Tibial nerve (tissue), 4 donors: ENCODE results near the gene MAGI1. TPM values are rescaled to one million over a fixed set of nuclear protein-coding genes. Genes with fewer than 3 reads are reported as not detected.

Experiments
- DNase-seq, 2 donors: peaks; one replicate each; pipeline ENCODE4 v3.0.0-alpha.2; 2019; ENCODE audit warnings: low spot score in 2 of 2
- H3K27ac ChIP-seq, 4 donors: fragments of 200-600 bp; sonication (generic) in 3 of 4; one replicate each; pipeline ENCODE4 v1.5.1; 2017 to 2019; ENCODE audit warnings: mild to moderate bottlenecking in 1 of 4
- H3K27me3 ChIP-seq, 2 donors: fragments of 200-600 bp; sonication (generic) in 1 of 2; one replicate each; pipeline versions ENCODE4 v1.5.1 to v1.6.0; 2017 to 2019
- H3K36me3 ChIP-seq, 3 donors: fragments of 200-600 bp; sonication (generic); one replicate each; pipeline ENCODE4 v1.5.1; 2018 to 2019
- H3K4me1 ChIP-seq, 4 donors: fragments of 200-600 bp; sonication (generic) in 3 of 4; one replicate each; pipeline ENCODE4 v1.5.1; 2017 to 2019
- H3K4me3 ChIP-seq, 4 donors: fragments of 200-600 bp; sonication (generic) in 3 of 4; one replicate each; pipeline ENCODE4 v1.5.1; 2017 to 2019; ENCODE audit warnings: mild to moderate bottlenecking in 1 of 4, moderate library complexity in 1 of 4
- H3K9me3 ChIP-seq, 4 donors: fragments of 200-600 bp; sonication (generic) in 3 of 4; one replicate each; pipeline ENCODE4 v1.5.1; 2017 to 2019
- CTCF ChIP-seq, 5 experiments: fragments of 200-600 bp in 3 of 5; fragments of 450-650 bp in 2 of 5; sonication (generic) in 3 of 5; IDR thresholded peaks; one replicate each; pipeline ENCODE4 v1.5.1; 2016 to 2019; ENCODE audit warnings: antibody characterized with exemption in 5 of 5, mild to moderate bottlenecking in 3 of 5, moderate library complexity in 2 of 5
- EP300 ChIP-seq, 2 donors: sonication (generic); formaldehyde crosslinking; IDR thresholded peaks; one replicate each; pipeline ENCODE4 v1.6.1; 2017; ENCODE audit warnings: antibody characterized with exemption in 2 of 2, mild to moderate bottlenecking in 1 of 2
- POLR2A ChIP-seq, 2 donors: fragments of 450-650 bp; IDR thresholded peaks; one replicate each; pipeline ENCODE4 v1.6.1; 2017; ENCODE audit warnings: antibody characterized with exemption in 2 of 2, mild to moderate bottlenecking in 2 of 2, moderate library complexity in 2 of 2
- WGBS, 2 donors: methylation state at CpG; one replicate each; pipeline ENCODE4 v1.1.5; 2018; 5-methylcytosine and 5-hydroxymethylcytosine counted together
- total RNA-seq, 4 donors: library from RNA; depleted of rRNA; stranded (reverse); fragments of >200 nt; gene quantifications; one replicate each; pipeline ENCODE4 v1.1.0, GENCODE V29; 2016

Gene MAGI1
- total RNA-seq, 4 donors from 2014 or later: 30.6 to 52.8 (median 36.1) TPM

- Histone ChIP-seq H3K27me3 (no peaks in the 10 kb centered on the region), H3K27ac (no peak overlapping the region), H3K9me3 (no peaks in the 10 kb centered on the region), H3K4me1 (no peaks in the 10 kb centered on the region), H3K36me3 (peaks cover 0 to 14% (median 0%) of the 10 kb centered on the region in 3 donors), H3K4me3 (no peak overlapping the region)
- no peak for DNase-seq
- TF ChIP-seq EP300 (IDR thresholded peaks at IDR 0.05) (no peak), POLR2A (IDR thresholded peaks at IDR 0.05) (no peak), CTCF (IDR thresholded peaks at IDR 0.05) (no peak)
- 84 to 88% methylated on average over 3 of the region's 3 CpGs for WGBS, 2 donors
These were observed 566.2 kb downstream of the MAGI1 start for GRCh38 chr3:65472501-65472900.

- Histone ChIP-seq H3K27me3 (no peaks in the 10 kb centered on the region), H3K9me3 (no peaks in the 10 kb centered on the region), H3K36me3 (peaks cover 0 to 1% (median 0%) of the 10 kb centered on the region in 3 donors), H3K4me3 (no peak overlapping the region), H3K4me1 (no peaks in the 10 kb centered on the region), H3K27ac (no peak overlapping the region)
- WGBS, 2 donors: 71 to 85% methylated on average over 5 of the region's 5 CpGs
- no peak for TF ChIP-seq EP300 (IDR thresholded peaks at IDR 0.05)
- no peak for TF ChIP-seq POLR2A (IDR thresholded peaks at IDR 0.05)
- no peak for TF ChIP-seq CTCF (IDR thresholded peaks at IDR 0.05)
- no peak for DNase-seq
These were observed 572.3 kb downstream of the MAGI1 start for GRCh38 chr3:65466300-65466988.

GRCh38 chr3:65449841-65450428 is 588.8 kb downstream of the MAGI1 start:
- no peak overlapping the region for H3K27ac ChIP-seq
- 92 to 93% methylated on average over 6 of the region's 6 CpGs for WGBS, 2 donors
- no peaks in the 10 kb centered on the region for H3K27me3 ChIP-seq
- no peak for TF ChIP-seq CTCF (IDR thresholded peaks at IDR 0.05)
- TF ChIP-seq POLR2A (IDR thresholded peaks at IDR 0.05): no peak
- TF ChIP-seq EP300 (IDR thresholded peaks at IDR 0.05): no peak
- no peak overlapping the region for H3K4me3 ChIP-seq
- peaks cover 0 to 6% (median 0%) of the 10 kb centered on the region in 3 donors for H3K36me3 ChIP-seq
- H3K9me3 ChIP-seq: no peaks in the 10 kb centered on the region
- H3K4me1 ChIP-seq: peaks cover 0 to 3% (median 0%) of the 10 kb centered on the region in 4 donors
- DNase-seq: no peak

GRCh38 chr3:65448120-65448519 is 590.6 kb downstream of the MAGI1 start:
- no peaks in the 10 kb centered on the region for H3K9me3 ChIP-seq
- TF ChIP-seq CTCF (IDR thresholded peaks at IDR 0.05): no peak
- no peak for TF ChIP-seq POLR2A (IDR thresholded peaks at IDR 0.05)
- no peak for TF ChIP-seq EP300 (IDR thresholded peaks at IDR 0.05)
- peaks cover 0 to 6% (median 0%) of the 10 kb centered on the region in 3 donors for H3K36me3 ChIP-seq
- H3K27ac ChIP-seq: no peak overlapping the region
- no peaks in the 10 kb centered on the region for H3K4me1 ChIP-seq
- WGBS, 2 donors: 83 to 86% methylated on average over 3 of the region's 3 CpGs
- no peak for DNase-seq
- no peaks in the 10 kb centered on the region for H3K27me3 ChIP-seq
- H3K4me3 ChIP-seq: no peak overlapping the region

GRCh38 chr3:65445573-65446169 is 593.0 kb downstream of the MAGI1 start:
- 76 to 83% methylated on average over 4 of the region's 4 CpGs for WGBS, 2 donors
- no peak overlapping the region for H3K4me3 ChIP-seq
- peaks cover 0 to 6% (median 0%) of the 10 kb centered on the region in 3 donors for H3K36me3 ChIP-seq
- no peaks in the 10 kb centered on the region for H3K27me3 ChIP-seq
- no peak overlapping the region for H3K27ac ChIP-seq
- DNase-seq: no peak
- H3K9me3 ChIP-seq: no peaks in the 10 kb centered on the region
- H3K4me1 ChIP-seq: no peaks in the 10 kb centered on the region
- no peak for TF ChIP-seq POLR2A (IDR thresholded peaks at IDR 0.05)
- no peak for TF ChIP-seq CTCF (IDR thresholded peaks at IDR 0.05)
- no peak for TF ChIP-seq EP300 (IDR thresholded peaks at IDR 0.05)
